ENCODE results near the gene RC3H2. TPM values are rescaled to one million over a fixed set of nuclear protein-coding genes. Genes with fewer than 3 reads are reported as not detected.

Gene RC3H2, protein sequence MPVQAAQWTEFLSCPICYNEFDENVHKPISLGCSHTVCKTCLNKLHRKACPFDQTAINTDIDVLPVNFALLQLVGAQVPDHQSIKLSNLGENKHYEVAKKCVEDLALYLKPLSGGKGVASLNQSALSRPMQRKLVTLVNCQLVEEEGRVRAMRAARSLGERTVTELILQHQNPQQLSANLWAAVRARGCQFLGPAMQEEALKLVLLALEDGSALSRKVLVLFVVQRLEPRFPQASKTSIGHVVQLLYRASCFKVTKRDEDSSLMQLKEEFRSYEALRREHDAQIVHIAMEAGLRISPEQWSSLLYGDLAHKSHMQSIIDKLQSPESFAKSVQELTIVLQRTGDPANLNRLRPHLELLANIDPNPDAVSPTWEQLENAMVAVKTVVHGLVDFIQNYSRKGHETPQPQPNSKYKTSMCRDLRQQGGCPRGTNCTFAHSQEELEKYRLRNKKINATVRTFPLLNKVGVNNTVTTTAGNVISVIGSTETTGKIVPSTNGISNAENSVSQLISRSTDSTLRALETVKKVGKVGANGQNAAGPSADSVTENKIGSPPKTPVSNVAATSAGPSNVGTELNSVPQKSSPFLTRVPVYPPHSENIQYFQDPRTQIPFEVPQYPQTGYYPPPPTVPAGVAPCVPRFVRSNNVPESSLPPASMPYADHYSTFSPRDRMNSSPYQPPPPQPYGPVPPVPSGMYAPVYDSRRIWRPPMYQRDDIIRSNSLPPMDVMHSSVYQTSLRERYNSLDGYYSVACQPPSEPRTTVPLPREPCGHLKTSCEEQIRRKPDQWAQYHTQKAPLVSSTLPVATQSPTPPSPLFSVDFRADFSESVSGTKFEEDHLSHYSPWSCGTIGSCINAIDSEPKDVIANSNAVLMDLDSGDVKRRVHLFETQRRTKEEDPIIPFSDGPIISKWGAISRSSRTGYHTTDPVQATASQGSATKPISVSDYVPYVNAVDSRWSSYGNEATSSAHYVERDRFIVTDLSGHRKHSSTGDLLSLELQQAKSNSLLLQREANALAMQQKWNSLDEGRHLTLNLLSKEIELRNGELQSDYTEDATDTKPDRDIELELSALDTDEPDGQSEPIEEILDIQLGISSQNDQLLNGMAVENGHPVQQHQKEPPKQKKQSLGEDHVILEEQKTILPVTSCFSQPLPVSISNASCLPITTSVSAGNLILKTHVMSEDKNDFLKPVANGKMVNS
- total RNA-seq = 10 to 100 TPM; 32.0 to 56.3 (median 33.0) TPM
- long read RNA-seq, donor 1, transcript RC3H2-202 (21 exons, 3,991 nt) = major isoform, 11 of 33 reads
- long read RNA-seq, donor 1, partial matches to known transcripts = 3 of 33 reads
- long read RNA-seq, donor 1, other reads (novel, unspliced or antisense) = 15 of 33 reads
- long read RNA-seq, donor 2, partial matches to known transcripts = 0 of 1 reads
- long read RNA-seq, donor 2, other reads (novel, unspliced or antisense) = 0 of 1 reads

- intact Hi-C loops (cut with DNase I, micrococcal nuclease) = no loop called here
- H3K4me3 ChIP-seq = peak within 1 kb of the TSS; percentile 99
- peak; percentile 98 for ATAC-seq
- no peak for TF ChIP-seq CTCF (IDR thresholded peaks at IDR 0.05)
- H3K4me1 ChIP-seq (ENCODE audit: low read depth) = peaks cover 11% of the 10 kb centered on the region
- no peaks in the 10 kb centered on the region for H3K36me3 ChIP-seq (ENCODE audit: low read depth)
- peak; percentile 95 to 99 (median 98) for DNase-seq
- no peaks in the 10 kb centered on the region for H3K9me3 ChIP-seq
These were observed at the start of gene RC3H2 for GRCh38 chr9:122904823-122905710. Gene RC3H2, minus strand, starts transcription at chr9:122905359. Its CDS starts 7,850 bp downstream, at chr9:122897509.

DNA sequence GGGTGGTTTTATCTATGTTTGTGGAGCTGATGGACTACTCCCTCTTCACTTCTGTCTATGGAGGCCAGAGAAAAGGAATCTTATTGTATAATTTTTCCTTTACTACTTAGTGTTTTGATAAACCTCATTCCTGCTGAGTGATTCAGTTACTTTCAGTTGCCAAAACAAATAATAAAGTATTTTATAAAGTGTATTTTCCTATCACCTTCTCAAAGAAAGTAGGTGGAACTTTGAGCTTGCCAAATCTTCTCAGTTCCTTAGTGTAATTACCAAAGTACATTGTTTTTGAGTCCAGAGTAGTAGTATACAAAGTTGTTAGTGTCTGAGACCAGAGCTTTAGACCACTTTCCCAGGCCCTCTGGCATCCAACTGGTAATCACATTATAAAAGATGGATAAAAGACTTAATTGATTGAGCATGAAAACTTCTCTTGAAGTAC is 49.1 kb upstream of the RC3H2 start:
- Histone ChIP-seq H3K36me3 (ENCODE audit: low read depth) (no peaks in the 10 kb centered on the region), H3K9me3 (no peaks in the 10 kb centered on the region), H3K4me3 (no peak overlapping the region), H3K4me1 (ENCODE audit: low read depth) (peaks cover 41% of the 10 kb centered on the region)
- intact Hi-C loops (cut with DNase I, micrococcal nuclease) = no loop called here
- TF ChIP-seq CTCF (IDR thresholded peaks at IDR 0.05) = no peak
- no peak for DNase-seq
- ATAC-seq = peak; percentile 86

GRCh38 chr9:122951056-122951455 is 45.9 kb upstream of the RC3H2 start:
- H3K4me1 ChIP-seq (ENCODE audit: low read depth) = peaks cover 49% of the 10 kb centered on the region
- no peak for ATAC-seq
- intact Hi-C loops (cut with DNase I, micrococcal nuclease) = no loop called here

DNA sequence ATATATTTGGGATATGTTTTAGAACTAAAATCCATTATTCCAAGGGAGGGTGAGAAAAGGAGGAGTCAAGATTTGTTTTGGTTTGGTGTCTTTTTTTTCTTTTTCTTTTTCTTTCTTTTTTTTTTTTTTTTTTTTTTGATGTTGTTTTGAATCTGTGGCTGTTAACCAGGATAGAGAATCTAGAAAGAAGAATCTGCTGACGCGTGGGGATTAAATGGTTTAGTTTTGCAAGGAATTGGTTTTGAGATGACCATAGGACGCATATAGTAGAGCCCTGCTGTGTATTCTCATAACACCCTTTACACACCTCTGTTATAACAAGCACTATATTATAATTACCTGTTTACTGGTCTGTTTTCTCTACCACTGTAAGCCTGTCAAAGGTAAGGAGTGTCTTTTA is 45.1 kb upstream of the RC3H2 start:
- no peak for TF ChIP-seq CTCF (IDR thresholded peaks at IDR 0.05)
- intact Hi-C loops (cut with DNase I, micrococcal nuclease) = no loop called here
- Histone ChIP-seq H3K36me3 (ENCODE audit: low read depth) (no peaks in the 10 kb centered on the region), H3K4me3 (no peak overlapping the region), H3K9me3 (no peaks in the 10 kb centered on the region), H3K4me1 (ENCODE audit: low read depth) (peaks cover 52% of the 10 kb centered on the region)
- DNase-seq = no peak
- ATAC-seq = peak; percentile 31

More at GRCh38 chr9:122951056-122951455, 45.9 kb upstream of the RC3H2 start:
- no peak for TF ChIP-seq CTCF (IDR thresholded peaks at IDR 0.05)
- Histone ChIP-seq H3K36me3 (ENCODE audit: low read depth) (no peaks in the 10 kb centered on the region), H3K4me3 (no peak overlapping the region), H3K9me3 (no peaks in the 10 kb centered on the region)
- no peak for DNase-seq
